ENCODE results near the gene PCNX3. TPM values are rescaled to one million over a fixed set of nuclear protein-coding genes. Genes with fewer than 3 reads are reported as not detected.

Gene PCNX3
- polyA plus RNA-seq, 1 donor (not counting 4 experiments of a cell fraction or from before 2014, with no cell fraction given): 6.1 TPM

DNA sequence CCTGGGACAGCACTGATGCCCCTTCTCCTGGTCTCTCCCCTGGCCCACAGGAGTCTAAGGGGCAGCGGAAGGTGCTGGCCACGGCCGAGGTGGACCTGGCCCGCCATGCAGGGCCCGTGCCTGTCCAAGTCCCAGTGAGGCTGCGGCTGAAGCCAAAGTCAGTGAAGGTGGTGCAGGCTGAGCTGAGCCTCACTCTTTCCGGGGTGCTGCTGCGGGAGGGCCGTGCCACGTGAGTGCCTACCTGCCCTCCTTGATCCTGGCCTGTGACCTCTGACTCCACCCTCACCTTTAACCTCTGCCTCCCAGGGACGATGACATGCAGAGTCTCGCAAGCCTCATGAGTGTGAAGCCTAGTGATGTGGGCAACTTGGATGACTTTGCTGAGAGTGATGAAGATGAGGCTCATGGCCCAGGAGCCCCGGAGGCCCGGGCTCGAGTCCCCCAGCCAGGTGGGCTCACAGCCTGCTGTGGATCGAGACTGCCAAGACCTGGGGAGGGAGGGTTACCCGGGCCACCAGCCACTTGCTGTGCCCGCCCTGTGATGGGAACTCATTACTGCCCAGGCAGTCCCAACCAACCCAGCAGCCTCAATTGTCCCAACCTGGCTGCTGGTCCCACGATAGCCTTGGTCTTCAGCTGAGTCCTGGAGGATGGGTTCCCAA is 35.4 kb upstream of the PCNX3 start:
- Histone ChIP-seq H3K79me2 (ENCODE audit: control insufficient read depth, insufficient read depth, low read length) (peaks cover 2% of the 10 kb centered on the region), H3K4me2 (ENCODE audit: control insufficient read depth, extremely low read depth, insufficient read depth, low read depth, low read length) (no peak overlapping the region), H4K20me1 (ENCODE audit: control insufficient read depth, extremely low read depth, insufficient read depth, low read length) (peaks cover 4% of the 10 kb centered on the region), H2AFZ (ENCODE audit: control insufficient read depth, low read length) (no peak overlapping the region), H3K4me3 (ENCODE audit: control insufficient read depth in 2 of 3, extremely low read depth in 1 of 3, insufficient read depth in 2 of 3, low read depth in 1 of 3, low read length in 3 of 3) (no peak overlapping the region), H3K27me3 (ENCODE audit: control insufficient read depth, extremely low read depth, insufficient read depth, low read length) (no peaks in the 10 kb centered on the region), H3K9me3 (ENCODE audit: control insufficient read depth, low read depth, low read length) (no peaks in the 10 kb centered on the region), H3K9me1 (ENCODE audit: control insufficient read depth, extremely low read depth, insufficient read depth, low read length) (no peaks in the 10 kb centered on the region), H3K36me3 (ENCODE audit: control insufficient read depth in 2 of 2, extremely low read depth in 1 of 2, insufficient read depth in 2 of 2, low read length in 2 of 2) (peaks cover 8 to 14% of the 10 kb centered on the region in 2 experiments), H3K4me1 (ENCODE audit: control insufficient read depth, extremely low read depth, insufficient read depth, low read length) (peaks cover 23% of the 10 kb centered on the region), H3K9ac (ENCODE audit: control insufficient read depth, extremely low read depth, insufficient read depth, low read length) (no peak overlapping the region), H3K27ac (ENCODE audit: control insufficient read depth, insufficient read depth, low read length) (no peak overlapping the region)
- FAIRE-seq (no peak), DNase-seq (ENCODE audit: low read depth, low spot score) (no peak)
- TF ChIP-seq EZH2 (IDR thresholded peaks at IDR 0.05; ENCODE audit: low read length): no peak
- TF ChIP-seq, protein P1, sequence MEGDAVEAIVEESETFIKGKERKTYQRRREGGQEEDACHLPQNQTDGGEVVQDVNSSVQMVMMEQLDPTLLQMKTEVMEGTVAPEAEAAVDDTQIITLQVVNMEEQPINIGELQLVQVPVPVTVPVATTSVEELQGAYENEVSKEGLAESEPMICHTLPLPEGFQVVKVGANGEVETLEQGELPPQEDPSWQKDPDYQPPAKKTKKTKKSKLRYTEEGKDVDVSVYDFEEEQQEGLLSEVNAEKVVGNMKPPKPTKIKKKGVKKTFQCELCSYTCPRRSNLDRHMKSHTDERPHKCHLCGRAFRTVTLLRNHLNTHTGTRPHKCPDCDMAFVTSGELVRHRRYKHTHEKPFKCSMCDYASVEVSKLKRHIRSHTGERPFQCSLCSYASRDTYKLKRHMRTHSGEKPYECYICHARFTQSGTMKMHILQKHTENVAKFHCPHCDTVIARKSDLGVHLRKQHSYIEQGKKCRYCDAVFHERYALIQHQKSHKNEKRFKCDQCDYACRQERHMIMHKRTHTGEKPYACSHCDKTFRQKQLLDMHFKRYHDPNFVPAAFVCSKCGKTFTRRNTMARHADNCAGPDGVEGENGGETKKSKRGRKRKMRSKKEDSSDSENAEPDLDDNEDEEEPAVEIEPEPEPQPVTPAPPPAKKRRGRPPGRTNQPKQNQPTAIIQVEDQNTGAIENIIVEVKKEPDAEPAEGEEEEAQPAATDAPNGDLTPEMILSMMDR (optimal IDR thresholded peaks at IDR 0.05 in 1 of 3, IDR thresholded peaks at IDR 0.05 in 1 of 3, conservative IDR thresholded peaks at IDR 0.05 in 1 of 3; ENCODE audit: extremely low read depth in 1 of 3, insufficient read depth in 2 of 3, low read length in 3 of 3): no peak
- dilution Hi-C loops (cut with MboI; ENCODE audit: extremely low pct_ligation_motif_present, low sequenced_read_pairs): no loop called here

DNA sequence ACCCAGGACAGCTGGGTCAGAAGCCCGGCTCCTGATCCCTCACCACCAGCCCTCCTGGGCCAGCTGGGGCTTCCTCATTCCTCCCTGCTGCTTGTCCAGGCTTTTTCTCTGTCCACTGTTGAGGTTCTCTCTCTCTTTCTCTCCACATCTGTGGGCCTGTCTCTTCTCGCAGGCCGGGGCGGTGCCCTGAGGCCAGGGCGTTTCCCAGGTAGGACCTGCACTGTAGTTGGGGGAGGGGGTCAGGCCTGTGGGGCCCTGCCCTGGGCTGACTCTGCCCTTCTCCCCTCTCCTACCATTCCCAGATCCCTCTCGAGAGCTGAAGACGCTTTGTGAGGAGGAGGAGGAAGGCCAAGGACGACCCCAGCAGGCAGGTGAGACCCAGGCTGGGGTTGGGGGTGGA is 34.8 kb upstream of the PCNX3 start:
- no peaks in the 10 kb centered on the region for H3K9me1 ChIP-seq (ENCODE audit: control insufficient read depth, extremely low read depth, insufficient read depth, low read length)
- H2AFZ ChIP-seq (ENCODE audit: control insufficient read depth, low read length): no peak overlapping the region
- DNase-seq (ENCODE audit: low read depth, low spot score): no peak
- H3K9ac ChIP-seq (ENCODE audit: control insufficient read depth, extremely low read depth, insufficient read depth, low read length): no peak overlapping the region
- H4K20me1 ChIP-seq (ENCODE audit: control insufficient read depth, extremely low read depth, insufficient read depth, low read length): peaks cover 4% of the 10 kb centered on the region
- H3K4me2 ChIP-seq (ENCODE audit: control insufficient read depth, extremely low read depth, insufficient read depth, low read depth, low read length): no peak overlapping the region
- H3K27me3 ChIP-seq (ENCODE audit: control insufficient read depth, extremely low read depth, insufficient read depth, low read length): no peaks in the 10 kb centered on the region
- no peaks in the 10 kb centered on the region for H3K9me3 ChIP-seq (ENCODE audit: control insufficient read depth, low read depth, low read length)
- peaks cover 19% of the 10 kb centered on the region for H3K4me1 ChIP-seq (ENCODE audit: control insufficient read depth, extremely low read depth, insufficient read depth, low read length)
- peaks cover 11 to 14% of the 10 kb centered on the region in 2 experiments for H3K36me3 ChIP-seq (ENCODE audit: control insufficient read depth in 2 of 2, extremely low read depth in 1 of 2, insufficient read depth in 2 of 2, low read length in 2 of 2)
- H3K27ac ChIP-seq (ENCODE audit: control insufficient read depth, insufficient read depth, low read length): no peak overlapping the region
- no peak for TF ChIP-seq EZH2 (IDR thresholded peaks at IDR 0.05; ENCODE audit: low read length)
- TF ChIP-seq, protein P1 (optimal IDR thresholded peaks at IDR 0.05 in 1 of 3, IDR thresholded peaks at IDR 0.05 in 1 of 3, conservative IDR thresholded peaks at IDR 0.05 in 1 of 3; ENCODE audit: extremely low read depth in 1 of 3, insufficient read depth in 2 of 3, low read length in 3 of 3): no peak
- H3K79me2 ChIP-seq (ENCODE audit: control insufficient read depth, insufficient read depth, low read length): peaks cover 2% of the 10 kb centered on the region
- FAIRE-seq: no peak
- dilution Hi-C loops (cut with MboI; ENCODE audit: extremely low pct_ligation_motif_present, low sequenced_read_pairs): no loop called here
- no peak overlapping the region for H3K4me3 ChIP-seq (ENCODE audit: control insufficient read depth in 2 of 3, extremely low read depth in 1 of 3, insufficient read depth in 2 of 3, low read depth in 1 of 3, low read length in 3 of 3)
